CD4-positive, CD25-positive, alpha-beta regulatory T cell (primary cell): ENCODE data around the gene CNOT9. TPM values are rescaled to one million over a fixed set of nuclear protein-coding genes. Genes with fewer than 3 reads are reported as not detected.

Experiments
- ATAC-seq, 2 donors: fragments of 150-1000 bp; cut with Tn5 transposase; one replicate each; pipeline ENCODE4 v1.10.0; 2021; ENCODE audit warnings: low read depth in 2 of 2, moderate number of reproducible peaks in 2 of 2, moderate library complexity in 1 of 2
- DNase-seq, 3 donors: peaks; one replicate each; pipeline versions ENCODE4 v3.0.0 to v3.0.0-alpha.2; 2012 to 2022; ENCODE audit warnings: mixed read lengths in 1 of 3
- H3K27ac ChIP-seq: one replicate; pipeline ENCODE4 v1.7.0; 2013; ENCODE audit warnings: mild to moderate bottlenecking, low read length; ENCODE audit not compliant: insufficient read depth, poor library complexity, severe bottlenecking
- H3K27me3 ChIP-seq: one replicate; pipeline ENCODE4 v1.7.0; 2013; ENCODE audit warnings: low read length; ENCODE audit not compliant: control insufficient read depth, insufficient read depth
- H3K36me3 ChIP-seq: one replicate; pipeline ENCODE4 v1.7.0; 2013; ENCODE audit warnings: mild to moderate bottlenecking, low read length, moderate library complexity; ENCODE audit not compliant: control insufficient read depth, insufficient read depth
- H3K4me1 ChIP-seq: 2 replicates; pipeline ENCODE4 v1.7.0; 2013; ENCODE audit warnings: mild to moderate bottlenecking, low read length; ENCODE audit not compliant: insufficient read depth, control insufficient read depth, poor library complexity, severe bottlenecking
- H3K4me3 ChIP-seq: one replicate; pipeline ENCODE4 v1.7.0; 2013; ENCODE audit warnings: low read depth, mild to moderate bottlenecking, low read length, moderate library complexity
- H3K9me3 ChIP-seq, 2 experiments: 1 replicate in 1 of 2; 2 replicates in 1 of 2; pipeline ENCODE4 v1.7.0; 2013; ENCODE audit warnings: low read length in 2 of 2, mild to moderate bottlenecking in 1 of 2, moderate library complexity in 1 of 2; ENCODE audit not compliant: control insufficient read depth in 2 of 2
- H3K27ac Mint-ChIP-seq, 3 donors: one replicate each; pipeline ENCODE4 v1.8.0; 2020 to 2022; ENCODE audit warnings: mild to moderate bottlenecking in 3 of 3, mixed read lengths in 3 of 3, moderate library complexity in 2 of 3
- H3K27me3 Mint-ChIP-seq: one replicate; pipeline ENCODE4 v1.8.0; 2022; ENCODE audit warnings: mild to moderate bottlenecking, mixed read lengths
- H3K36me3 Mint-ChIP-seq: one replicate; pipeline ENCODE4 v1.8.0; 2020; ENCODE audit warnings: mixed read lengths
- H3K4me1 Mint-ChIP-seq, 4 donors: one replicate each; pipeline ENCODE4 v1.8.0; 2020 to 2022; ENCODE audit warnings: mixed read lengths in 4 of 4, mild to moderate bottlenecking in 1 of 4
- H3K4me3 Mint-ChIP-seq, 4 donors: one replicate each; pipeline ENCODE4 v1.8.0; 2020 to 2022; ENCODE audit warnings: mild to moderate bottlenecking in 4 of 4, mixed read lengths in 4 of 4, moderate library complexity in 3 of 4
- H3K9me3 Mint-ChIP-seq, 7 donors: one replicate each; pipeline ENCODE4 v1.8.0; 2020 to 2022; ENCODE audit warnings: mixed read lengths in 7 of 7, mild to moderate bottlenecking in 3 of 7, moderate library complexity in 2 of 7
- polyA plus RNA-seq, 4 donors: library from polyadenylated mRNA; unstranded; fragments of 300-500 nt; fragmentation: Illumina TruSeq; gene quantifications; one replicate each; pipeline ENCODE4 v1.2.3, GENCODE V29; 2021
- total RNA-seq: library from RNA; stranded (reverse); gene quantifications from one replicate; pipeline ENCODE4 v1.2.3, GENCODE V29; 2022

CNOT9 gene
- total and polyA plus RNA-seq, 5 donors from 2014 or later = 15.1 to 61.0 (median 23.3) TPM

- peak overlapping the region; percentile 34 for H3K27ac ChIP-seq
- peak overlapping the region; percentile 96 to 99 (median 98) for H3K4me3 Mint-ChIP-seq
- no peaks in the 10 kb centered on the region for H3K9me3 ChIP-seq
- H3K27me3 Mint-ChIP-seq = peaks cover 6% of the 10 kb centered on the region
- peaks cover 34% of the 10 kb centered on the region for H3K4me1 ChIP-seq
- peaks cover 23% of the 10 kb centered on the region for H3K36me3 Mint-ChIP-seq
- DNase-seq = no peak
- peaks cover 13% of the 10 kb centered on the region for H3K36me3 ChIP-seq
- peak overlapping the region; percentile 45 to 100 (median 99) for H3K27ac Mint-ChIP-seq
- peaks cover 45 to 72% (median 57%) of the 10 kb centered on the region in 4 donors for H3K4me1 Mint-ChIP-seq
- H3K9me3 Mint-ChIP-seq = peaks cover 0 to 2% (median 0%) of the 10 kb centered on the region in 7 donors
- H3K4me3 ChIP-seq = no peak overlapping the region
- no peaks in the 10 kb centered on the region for H3K27me3 ChIP-seq
- no peak for ATAC-seq
Observed at GRCh38 chr2:218566296-218566695, 2.3 kb upstream of the CNOT9 start.

DNA sequence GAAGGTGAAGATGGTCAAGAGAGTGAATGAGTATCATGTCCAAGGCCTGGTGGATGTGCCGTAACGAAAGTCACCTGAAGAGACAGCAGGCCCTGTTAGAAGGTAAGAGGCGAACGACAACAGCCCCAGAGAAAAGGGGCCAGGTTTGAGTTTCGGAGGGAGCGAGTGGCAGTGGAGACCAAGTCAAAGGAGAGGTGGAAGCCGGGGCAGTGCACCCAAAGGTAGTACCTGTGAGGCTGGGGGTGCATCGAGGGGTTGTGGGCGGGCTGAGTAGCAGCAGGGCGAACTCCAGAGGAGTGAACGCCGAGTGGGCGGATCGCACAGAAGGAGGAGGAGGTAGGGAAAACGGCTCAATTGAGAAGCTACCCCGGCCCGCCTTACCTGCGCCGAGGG lies 846 bp upstream of the CNOT9 start:
- peaks cover 35% of the 10 kb centered on the region for H3K4me1 ChIP-seq
- Mint-ChIP-seq H3K36me3 (peaks cover 17% of the 10 kb centered on the region), H3K27me3 (peaks cover 6% of the 10 kb centered on the region)

GRCh38 chr2:218569038-218569431 lies 396 bp downstream of the CNOT9 start:
- Mint-ChIP-seq H3K4me1 (peaks cover 41 to 70% (median 57%) of the 10 kb centered on the region in 4 donors), H3K27ac (peak overlapping the region; percentile 96 to 100 (median 99)), H3K36me3 (peaks cover 15% of the 10 kb centered on the region), H3K27me3 (peaks cover 6% of the 10 kb centered on the region), H3K4me3 (peak overlapping the region; percentile 96 to 99 (median 98)), H3K9me3 (peaks cover 0 to 2% (median 0%) of the 10 kb centered on the region in 7 donors)
- Histone ChIP-seq H3K27ac (peak overlapping the region; percentile 99), H3K4me3 (peak overlapping the region; percentile 94), H3K27me3 (no peaks in the 10 kb centered on the region), H3K9me3 (no peaks in the 10 kb centered on the region), H3K4me1 (peaks cover 38% of the 10 kb centered on the region), H3K36me3 (peaks cover 21% of the 10 kb centered on the region)
- no peak for ATAC-seq
- peak in 2 of 3 donors; percentile 45 to 62 for DNase-seq

More for the DNA sequence above, 846 bp upstream of the CNOT9 start:
- Mint-ChIP-seq H3K4me1 (peaks cover 44 to 75% (median 61%) of the 10 kb centered on the region in 4 donors), H3K27ac (peak overlapping the region; percentile 96 to 100 (median 99)), H3K9me3 (peaks cover 0 to 2% (median 0%) of the 10 kb centered on the region in 7 donors), H3K4me3 (peak overlapping the region; percentile 96 to 99 (median 98))
- Histone ChIP-seq H3K27me3 (no peaks in the 10 kb centered on the region), H3K9me3 (no peaks in the 10 kb centered on the region), H3K27ac (peak overlapping the region; percentile 99), H3K36me3 (peaks cover 10% of the 10 kb centered on the region), H3K4me3 (peak overlapping the region; percentile 96)
- DNase-seq = no peak
- peak; percentile 46 to 47 for ATAC-seq

GRCh38 chr2:218569661-218570500 lies 1.2 kb downstream of the CNOT9 start:
- H3K4me3 ChIP-seq = peak overlapping the region; percentile 94
- no peaks in the 10 kb centered on the region for H3K9me3 ChIP-seq
- peaks cover 6% of the 10 kb centered on the region for H3K27me3 Mint-ChIP-seq
- peak overlapping the region; percentile 96 to 99 (median 98) for H3K4me3 Mint-ChIP-seq
- ATAC-seq = no peak
- peaks cover 13% of the 10 kb centered on the region for H3K36me3 Mint-ChIP-seq
- peaks cover 0 to 2% (median 0%) of the 10 kb centered on the region in 7 donors for H3K9me3 Mint-ChIP-seq
- peaks cover 24% of the 10 kb centered on the region for H3K36me3 ChIP-seq
- peak in 1 of 3 donors; percentile 24 for DNase-seq
- H3K4me1 ChIP-seq = peaks cover 38% of the 10 kb centered on the region
- no peaks in the 10 kb centered on the region for H3K27me3 ChIP-seq
- peak overlapping the region; percentile 99 for H3K27ac ChIP-seq
- peak overlapping the region; percentile 96 to 100 (median 99) for H3K27ac Mint-ChIP-seq
- peaks cover 37 to 72% (median 58%) of the 10 kb centered on the region in 4 donors for H3K4me1 Mint-ChIP-seq

DNA sequence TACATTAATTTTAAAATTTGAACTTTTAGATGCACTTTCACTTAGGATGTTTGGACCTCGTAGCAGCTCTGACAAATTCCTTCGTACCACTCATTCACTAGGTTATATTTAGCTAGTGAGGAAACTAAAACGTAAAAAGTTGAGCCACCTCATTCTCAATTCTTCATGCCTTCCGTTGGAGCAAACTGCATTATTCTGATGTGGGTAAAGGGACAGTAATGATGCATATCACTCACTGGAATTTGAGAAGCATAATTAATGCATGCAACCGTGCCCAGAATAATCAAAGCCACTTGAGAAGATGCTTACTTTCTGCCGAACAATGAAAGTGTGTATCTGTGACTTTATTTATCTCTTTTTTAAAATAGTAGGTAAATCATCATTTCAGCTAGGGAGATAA lies 2.2 kb downstream of the CNOT9 start:
- ATAC-seq = no peak
- H3K36me3 Mint-ChIP-seq = peaks cover 16% of the 10 kb centered on the region
- peak in 1 of 3 donors; percentile 8 for DNase-seq
- Histone ChIP-seq H3K9me3 (no peaks in the 10 kb centered on the region), H3K36me3 (peaks cover 24% of the 10 kb centered on the region), H3K4me1 (peaks cover 38% of the 10 kb centered on the region), H3K27me3 (no peaks in the 10 kb centered on the region), H3K4me3 (peak overlapping the region; percentile 94), H3K27ac (peak overlapping the region; percentile 99)
- peak overlapping the region; percentile 61 to 100 (median 99) for H3K27ac Mint-ChIP-seq
- peak overlapping the region; percentile 96 to 99 (median 98) for H3K4me3 Mint-ChIP-seq
- peaks cover 0 to 2% (median 0%) of the 10 kb centered on the region in 7 donors for H3K9me3 Mint-ChIP-seq
- peaks cover 6% of the 10 kb centered on the region for H3K27me3 Mint-ChIP-seq
- H3K4me1 Mint-ChIP-seq = peaks cover 37 to 76% (median 60%) of the 10 kb centered on the region in 4 donors

- Histone ChIP-seq H3K36me3 (peaks cover 31% of the 10 kb centered on the region), H3K4me3 (no peak overlapping the region), H3K9me3 (no peaks in the 10 kb centered on the region), H3K4me1 (peaks cover 3% of the 10 kb centered on the region), H3K27ac (no peak overlapping the region), H3K27me3 (no peaks in the 10 kb centered on the region)
- Mint-ChIP-seq H3K4me1 (peaks cover 18 to 61% (median 43%) of the 10 kb centered on the region in 4 donors), H3K9me3 (no peaks in the 10 kb centered on the region), H3K27ac (peak overlapping the region in 2 of 3 donors; percentile 25 to 75), H3K36me3 (peaks cover 11% of the 10 kb centered on the region), H3K4me3 (no peak overlapping the region), H3K27me3 (no peaks in the 10 kb centered on the region)
- DNase-seq (no peak), ATAC-seq (no peak)
Observed at GRCh38 chr2:218576854-218577253, 8.2 kb downstream of the CNOT9 start.

GRCh38 chr2:218577482-218578220 lies 9.0 kb downstream of the CNOT9 start:
- H3K36me3 Mint-ChIP-seq = peaks cover 14% of the 10 kb centered on the region
- no peak overlapping the region for H3K27ac ChIP-seq
- no peak for DNase-seq
- no peak for ATAC-seq
- no peaks in the 10 kb centered on the region for H3K9me3 ChIP-seq
- peaks cover 18 to 60% (median 40%) of the 10 kb centered on the region in 4 donors for H3K4me1 Mint-ChIP-seq
- H3K27me3 Mint-ChIP-seq = no peaks in the 10 kb centered on the region
- H3K4me3 ChIP-seq = no peak overlapping the region
- H3K36me3 ChIP-seq = peaks cover 32% of the 10 kb centered on the region
- H3K4me1 ChIP-seq = peaks cover 3% of the 10 kb centered on the region
- H3K27ac Mint-ChIP-seq = peak overlapping the region; percentile 14 to 51 (median 23)
- H3K27me3 ChIP-seq = no peaks in the 10 kb centered on the region
- no peak overlapping the region for H3K4me3 Mint-ChIP-seq
- no peaks in the 10 kb centered on the region for H3K9me3 Mint-ChIP-seq
